ENCODE measurements around the gene C1orf116.
A peak's percentile ranks its signal among the peaks of the same experiment; 100 is the strongest.

The C1orf116 gene

DNA sequence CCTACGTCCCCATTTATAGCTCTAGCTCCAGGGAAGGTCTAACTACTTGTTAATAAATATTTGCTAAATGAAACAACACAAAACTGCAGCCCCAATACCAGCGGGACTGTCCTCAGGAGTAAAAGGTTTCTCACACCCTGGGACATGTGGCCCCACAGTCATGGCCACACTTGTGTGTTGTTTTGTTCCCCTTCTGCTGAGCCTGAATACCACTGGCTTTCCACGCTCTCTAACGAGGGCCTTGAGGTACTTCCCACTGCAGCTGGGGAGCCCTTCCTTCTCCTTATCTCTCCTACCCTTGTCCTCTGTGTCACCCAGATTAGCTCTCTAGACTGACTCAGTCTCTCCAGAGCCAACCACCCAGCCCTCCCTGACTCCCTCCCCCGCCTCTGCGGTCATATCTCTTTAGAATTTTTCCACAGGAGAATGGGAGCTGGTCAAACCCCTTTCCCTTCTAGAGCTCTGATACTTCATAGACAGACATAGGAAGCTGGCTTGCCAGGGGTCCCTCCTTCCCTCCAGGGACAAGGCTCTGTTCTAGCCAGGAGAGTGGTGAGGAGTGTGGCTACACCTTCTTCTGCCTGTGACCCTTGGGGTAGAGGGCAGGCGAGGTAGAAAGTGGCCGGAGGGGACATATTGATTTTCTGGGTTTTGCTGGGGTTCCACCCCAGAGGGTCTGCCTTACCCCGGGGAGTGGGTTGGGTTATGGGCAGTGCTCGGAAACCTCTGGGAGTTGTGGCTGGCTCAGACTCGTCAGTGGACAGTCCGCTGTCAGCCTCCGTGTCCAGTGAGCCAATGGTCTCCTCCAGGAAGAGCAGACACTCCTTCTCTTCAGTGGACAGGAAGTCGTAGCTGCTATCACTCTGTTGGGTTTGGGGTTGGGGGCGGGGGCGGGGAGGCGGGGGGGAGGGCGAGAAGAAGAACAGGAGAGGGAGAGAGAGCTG, 8.1 kb downstream of the C1orf116 start:
- no peaks in the 10 kb centered on the region for H3K36me3 ChIP-seq (replicated peaks)
- peak overlapping the region; percentile 65 for H3K27ac ChIP-seq
- in situ Hi-C loops (cut with HindIII; ENCODE audit: low pct_ligation_motif_present, low sequenced_read_pairs) = no loop called here
- no peak for DNase-seq
- no peak overlapping the region for H3K4me3 ChIP-seq (ENCODE audit: low read depth, low read length)
- TF ChIP-seq, protein P1, sequence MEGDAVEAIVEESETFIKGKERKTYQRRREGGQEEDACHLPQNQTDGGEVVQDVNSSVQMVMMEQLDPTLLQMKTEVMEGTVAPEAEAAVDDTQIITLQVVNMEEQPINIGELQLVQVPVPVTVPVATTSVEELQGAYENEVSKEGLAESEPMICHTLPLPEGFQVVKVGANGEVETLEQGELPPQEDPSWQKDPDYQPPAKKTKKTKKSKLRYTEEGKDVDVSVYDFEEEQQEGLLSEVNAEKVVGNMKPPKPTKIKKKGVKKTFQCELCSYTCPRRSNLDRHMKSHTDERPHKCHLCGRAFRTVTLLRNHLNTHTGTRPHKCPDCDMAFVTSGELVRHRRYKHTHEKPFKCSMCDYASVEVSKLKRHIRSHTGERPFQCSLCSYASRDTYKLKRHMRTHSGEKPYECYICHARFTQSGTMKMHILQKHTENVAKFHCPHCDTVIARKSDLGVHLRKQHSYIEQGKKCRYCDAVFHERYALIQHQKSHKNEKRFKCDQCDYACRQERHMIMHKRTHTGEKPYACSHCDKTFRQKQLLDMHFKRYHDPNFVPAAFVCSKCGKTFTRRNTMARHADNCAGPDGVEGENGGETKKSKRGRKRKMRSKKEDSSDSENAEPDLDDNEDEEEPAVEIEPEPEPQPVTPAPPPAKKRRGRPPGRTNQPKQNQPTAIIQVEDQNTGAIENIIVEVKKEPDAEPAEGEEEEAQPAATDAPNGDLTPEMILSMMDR (IDR thresholded peaks at IDR 0.05; ENCODE audit: low read depth, low read length, missing control alignments) = no peak
- no peaks in the 10 kb centered on the region for H3K27me3 ChIP-seq (replicated peaks)

DNA sequence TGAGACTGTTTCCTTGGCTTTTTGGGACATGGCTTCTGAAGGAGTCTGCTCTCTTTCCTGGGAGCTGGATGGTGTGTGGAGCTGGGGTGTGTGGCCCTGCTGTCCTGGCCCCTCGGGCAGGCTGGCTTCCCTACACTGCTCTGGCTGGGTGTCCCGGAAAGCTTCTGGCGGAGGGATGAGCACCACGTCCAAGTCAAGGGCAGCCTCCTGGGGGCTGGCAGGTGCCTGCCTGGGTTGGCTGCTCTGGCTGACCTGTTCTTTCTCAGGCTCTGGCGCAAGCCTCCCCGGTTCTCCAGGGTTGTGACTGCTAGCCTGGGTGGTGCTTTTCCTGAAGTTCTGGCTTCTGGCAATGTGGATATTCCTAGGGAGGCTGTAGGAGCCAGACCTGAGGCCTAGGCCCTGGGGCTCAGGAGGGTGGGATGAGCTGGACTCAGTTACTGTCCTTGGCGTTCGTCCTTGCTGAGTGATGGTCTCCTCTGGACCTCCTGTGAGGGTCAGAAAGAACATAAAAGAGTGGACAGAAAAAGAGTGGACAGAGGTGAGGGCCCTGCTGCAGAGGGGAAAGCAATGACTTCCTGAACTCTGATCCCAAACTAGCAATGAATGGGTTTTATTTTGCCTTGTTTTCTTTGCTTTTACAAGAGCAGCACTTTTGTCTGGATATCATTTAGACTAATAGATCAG, 9.4 kb downstream of the C1orf116 start:
- H3K36me3 ChIP-seq (replicated peaks) = no peaks in the 10 kb centered on the region
- H3K4me3 ChIP-seq (ENCODE audit: low read depth, low read length) = no peak overlapping the region
- in situ Hi-C loops (cut with HindIII; ENCODE audit: low pct_ligation_motif_present, low sequenced_read_pairs) = no loop called here
- TF ChIP-seq, protein P1 (IDR thresholded peaks at IDR 0.05; ENCODE audit: low read depth, low read length, missing control alignments) = no peak
- no peak for DNase-seq
- H3K27ac ChIP-seq = no peak overlapping the region
- no peaks in the 10 kb centered on the region for H3K27me3 ChIP-seq (replicated peaks)

DNA sequence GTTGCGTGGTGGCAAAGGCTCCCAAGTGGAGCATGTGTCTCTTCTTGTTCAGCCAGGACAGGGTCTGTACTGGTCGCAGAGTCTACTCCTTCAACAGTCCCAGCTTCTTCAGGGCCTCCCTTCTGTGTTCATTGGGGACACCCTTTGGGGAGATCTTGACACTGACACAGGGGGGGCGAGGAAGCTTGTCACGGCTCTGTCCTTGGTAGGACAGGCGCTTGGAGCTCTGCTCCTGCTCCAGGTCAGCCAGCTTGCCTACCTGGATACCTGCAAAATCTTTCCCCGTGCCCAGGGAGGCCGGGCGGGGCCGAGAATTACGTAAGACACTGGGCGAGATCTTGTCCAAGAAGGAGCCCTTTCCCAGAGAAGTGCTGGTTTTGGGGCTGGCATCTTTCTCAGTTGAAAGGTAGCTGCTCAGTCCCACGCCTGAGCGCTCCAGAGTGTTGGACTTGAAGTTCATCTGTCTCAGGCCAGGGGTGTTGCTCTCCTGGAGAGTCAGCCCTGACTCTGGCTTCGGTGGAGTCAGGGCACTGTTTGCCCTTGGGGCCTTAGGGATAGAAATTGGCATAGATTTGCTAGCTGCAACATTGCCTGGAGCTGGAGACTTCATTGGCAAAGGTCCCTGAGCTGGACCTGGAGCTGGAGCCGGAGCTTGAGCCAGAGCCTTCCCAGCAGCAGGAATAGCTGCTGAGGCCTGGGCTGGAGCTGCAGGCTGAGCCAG, 10.5 kb downstream of the C1orf116 start:
- Histone ChIP-seq H3K27me3 (replicated peaks) (no peaks in the 10 kb centered on the region), H3K4me3 (ENCODE audit: low read depth, low read length) (no peak overlapping the region), H3K36me3 (replicated peaks) (no peaks in the 10 kb centered on the region), H3K27ac (no peak overlapping the region)
- DNase-seq = no peak
- in situ Hi-C loops (cut with HindIII; ENCODE audit: low pct_ligation_motif_present, low sequenced_read_pairs) = no loop called here
- TF ChIP-seq, protein P1 (IDR thresholded peaks at IDR 0.05; ENCODE audit: low read depth, low read length, missing control alignments) = no peak

DNA sequence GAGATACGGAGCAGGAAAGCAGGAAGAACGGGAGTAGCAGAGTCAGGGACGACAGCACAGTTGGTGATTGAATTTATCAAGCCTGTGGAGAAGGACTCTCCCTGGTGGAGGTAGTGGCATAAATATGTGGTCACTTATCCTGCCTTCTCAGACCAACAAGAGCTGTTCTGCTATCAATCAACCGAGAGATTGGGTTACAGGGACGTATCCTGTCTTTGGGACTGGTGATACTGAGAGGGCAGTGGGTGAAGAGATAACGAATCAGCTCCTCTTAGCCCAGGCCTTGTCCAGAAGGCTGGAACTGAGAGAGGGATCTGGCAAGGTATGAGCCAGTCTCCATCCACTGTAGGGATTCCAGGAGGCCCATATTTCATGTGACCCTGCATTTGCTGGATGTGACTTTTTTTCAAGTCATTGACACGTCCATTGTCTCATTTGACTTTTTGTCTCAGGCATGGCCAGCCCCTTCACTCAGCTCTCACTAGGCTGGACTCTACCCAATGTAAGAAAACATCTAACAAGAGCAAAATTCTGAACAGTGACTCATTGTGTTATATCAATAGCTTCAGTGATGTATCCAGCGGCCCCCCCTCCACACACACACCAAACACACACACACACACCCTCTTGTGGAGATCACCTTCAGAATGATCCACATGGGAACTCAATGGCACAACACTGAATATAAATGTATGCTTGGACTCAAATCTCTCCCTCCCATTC, 11.3 kb downstream of the C1orf116 start:
- no peaks in the 10 kb centered on the region for H3K36me3 ChIP-seq (replicated peaks)
- peak overlapping the region; percentile 14 for H3K27ac ChIP-seq
- peak; percentile 72 for DNase-seq
- H3K27me3 ChIP-seq (replicated peaks) = no peaks in the 10 kb centered on the region
- in situ Hi-C loops (cut with HindIII; ENCODE audit: low pct_ligation_motif_present, low sequenced_read_pairs) = no loop called here
- TF ChIP-seq, protein P1 (IDR thresholded peaks at IDR 0.05; ENCODE audit: low read depth, low read length, missing control alignments) = no peak
- H3K4me3 ChIP-seq (ENCODE audit: low read depth, low read length) = no peak overlapping the region

DNA sequence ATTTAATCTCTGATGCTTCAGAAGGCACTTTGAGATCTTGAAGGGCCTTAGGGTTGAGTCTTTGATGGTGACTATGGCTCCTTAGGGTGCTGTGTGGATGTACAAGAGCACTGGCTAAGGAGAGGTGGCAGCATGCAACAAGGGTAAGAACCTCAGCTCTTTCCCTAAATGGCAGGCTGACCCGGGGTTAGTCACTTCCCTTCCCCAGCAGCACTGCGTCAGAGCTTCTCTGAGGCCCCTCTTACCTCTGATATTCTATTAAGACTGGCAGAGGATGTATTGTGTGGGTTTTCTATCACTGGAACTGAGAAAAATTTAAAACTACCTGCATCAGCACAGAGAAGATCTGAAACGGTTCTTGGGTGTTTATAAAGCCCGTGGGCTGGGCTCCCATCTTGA, 11.8 kb downstream of the C1orf116 start:
- Histone ChIP-seq H3K27ac (peak overlapping the region; percentile 14), H3K4me3 (ENCODE audit: low read depth, low read length) (no peak overlapping the region), H3K36me3 (replicated peaks) (no peaks in the 10 kb centered on the region), H3K27me3 (replicated peaks) (no peaks in the 10 kb centered on the region)
- in situ Hi-C loops (cut with HindIII; ENCODE audit: low pct_ligation_motif_present, low sequenced_read_pairs) = no loop called here
- DNase-seq = no peak
- TF ChIP-seq, protein P1 (IDR thresholded peaks at IDR 0.05; ENCODE audit: low read depth, low read length, missing control alignments) = no peak

Data from brain microvascular endothelial cell (primary cell).